Activated CD8-positive, alpha-beta memory T cell treated with anti-CD3 and anti-CD28 coated beads, Interleukin-2, amount 50 U/mL, for 48 hours (primary cell): ENCODE measurements around the gene KRT5.
A peak's percentile ranks its signal among the peaks of the same experiment; 100 is the strongest.

Experiments
- DNase-seq: peaks from one replicate; pipeline ENCODE4 v3.0.0-alpha.2; 2020

KRT5 gene

DNA sequence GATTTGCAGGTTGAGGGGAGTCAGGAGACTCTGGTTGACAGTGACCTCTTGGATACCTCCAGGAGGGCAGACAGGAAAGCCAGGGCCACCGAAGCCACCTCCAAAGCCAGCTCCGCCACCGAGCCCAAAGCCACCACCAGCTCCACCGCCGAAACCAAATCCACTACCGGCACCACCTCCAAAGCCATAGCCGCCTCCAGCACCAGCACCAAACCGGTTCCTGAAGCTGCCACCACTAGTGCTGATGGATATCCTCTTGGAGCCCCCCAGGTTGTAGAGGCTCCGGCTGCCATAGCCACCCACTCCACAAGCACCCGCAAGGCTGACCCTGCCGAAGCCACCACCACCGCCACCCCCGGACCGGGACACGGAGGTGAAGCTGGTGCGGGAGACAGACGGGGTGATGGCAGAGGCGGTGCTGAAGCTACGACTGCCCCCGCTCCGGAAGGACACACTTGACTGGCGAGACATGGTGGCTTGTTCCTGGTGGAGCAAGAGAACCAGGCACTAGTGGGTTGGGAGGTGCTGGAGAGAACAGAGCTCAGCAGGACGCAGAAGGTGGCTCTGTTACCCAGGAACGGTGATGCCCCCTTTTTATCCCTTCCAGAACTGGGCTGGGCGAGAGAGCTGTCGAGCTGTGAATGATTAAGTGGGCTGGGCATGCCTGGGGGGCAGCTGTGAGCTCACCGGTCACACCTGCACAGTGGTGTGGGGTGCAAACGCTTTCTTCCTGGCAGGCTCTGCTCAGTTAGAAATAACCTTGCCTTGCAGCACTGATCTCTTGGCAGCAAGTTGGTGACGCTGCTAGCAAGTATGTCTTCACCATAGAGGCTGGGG lies at the start of gene KRT5:
Gene KRT5 (minus strand): TSS at position 569 of the 837 bp plus-strand sequence. CDS start 98 bp downstream, at position 471.
- peak; percentile 28 for DNase-seq

DNA sequence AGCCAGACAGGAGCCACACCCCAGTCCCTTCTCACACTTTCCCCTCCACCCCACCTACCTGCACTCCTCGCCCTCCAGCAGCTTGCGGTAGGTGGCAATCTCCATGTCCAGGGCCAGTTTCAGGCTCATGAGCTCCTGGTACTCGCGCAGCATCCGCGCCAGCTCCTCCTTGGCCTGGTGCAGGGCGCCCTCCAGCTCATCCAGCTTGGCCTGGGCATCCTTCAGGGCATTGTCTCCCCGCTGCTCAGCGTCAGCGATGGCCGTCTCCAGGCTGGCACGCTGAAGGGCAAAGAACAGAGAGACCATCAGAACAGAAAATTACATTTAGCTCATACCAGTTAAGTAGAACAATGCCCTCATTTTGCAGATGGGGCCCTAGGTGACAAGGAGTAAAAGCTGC lies 47.9 kb upstream of the KRT5 start:
- DNase-seq = no peak

DNA sequence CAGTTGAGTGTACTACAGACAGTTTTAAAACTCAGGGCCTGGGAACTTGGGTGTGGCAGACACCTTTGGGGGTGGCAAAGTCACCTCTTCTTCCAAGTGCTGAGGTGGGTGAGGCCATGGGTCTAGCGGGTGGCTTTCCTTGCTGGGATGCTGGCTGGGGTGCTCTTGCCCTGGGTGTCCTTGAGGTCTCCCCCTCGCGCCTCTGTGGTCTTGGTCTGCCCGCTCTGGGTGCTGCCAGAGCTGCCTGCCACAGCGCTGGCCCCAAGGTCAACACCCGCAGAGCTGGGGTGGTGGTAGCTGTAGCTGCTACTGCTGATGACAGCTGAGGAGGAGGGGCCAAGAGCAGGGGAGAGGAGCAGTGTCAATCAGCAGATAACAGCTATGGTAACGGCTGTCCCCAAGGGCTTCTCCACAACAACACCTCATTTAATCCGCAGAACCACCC lies 46.7 kb upstream of the KRT5 start:
- no peak for DNase-seq

DNA sequence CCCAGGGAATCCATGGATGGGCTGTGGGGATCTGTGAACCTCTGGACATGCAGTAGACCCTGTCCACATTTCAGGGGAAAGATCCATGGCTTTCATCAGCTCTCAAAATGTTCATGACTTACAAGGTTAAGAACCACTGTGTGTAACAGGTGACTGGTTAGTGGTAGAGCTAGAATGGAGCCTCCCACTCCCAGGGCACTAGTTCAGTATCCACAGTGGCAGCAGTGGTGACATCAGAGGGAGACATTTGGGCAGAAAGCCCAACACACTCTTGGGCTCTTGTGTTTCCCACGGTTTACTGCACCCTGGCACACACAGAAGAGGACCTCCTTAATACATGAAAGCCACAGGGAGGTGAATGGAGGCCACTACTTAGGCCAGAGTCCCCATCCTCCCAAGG lies 44.4 kb upstream of the KRT5 start:
- DNase-seq = no peak

DNA sequence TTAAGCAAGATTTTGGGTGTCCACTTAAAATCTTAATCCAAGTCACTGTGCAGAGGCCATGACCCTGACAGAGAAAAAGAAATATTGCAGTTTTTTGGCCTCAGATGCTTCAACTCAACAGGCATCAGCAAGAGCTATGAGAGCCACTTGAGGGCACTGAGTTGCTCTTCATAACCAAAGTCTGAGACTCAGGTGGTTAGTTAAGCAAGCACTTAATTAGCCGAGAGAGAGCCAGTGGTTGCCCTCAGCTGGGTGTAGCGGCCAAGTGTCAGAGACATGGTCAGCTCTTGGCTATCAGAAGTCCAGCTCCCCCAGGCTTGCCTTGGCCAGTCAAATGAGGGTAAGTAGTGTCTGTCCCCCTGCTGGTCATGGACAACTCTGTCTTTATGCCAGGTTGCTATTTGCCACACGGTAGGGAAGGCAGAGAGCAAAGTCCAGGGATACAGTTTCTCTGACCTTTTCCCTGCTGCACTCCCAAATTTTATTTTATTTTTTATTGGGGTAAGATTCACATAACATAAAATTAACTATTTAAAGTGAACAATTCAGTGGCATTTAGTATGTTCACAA lies 41.8 kb upstream of the KRT5 start:
- DNase-seq = no peak

DNA sequence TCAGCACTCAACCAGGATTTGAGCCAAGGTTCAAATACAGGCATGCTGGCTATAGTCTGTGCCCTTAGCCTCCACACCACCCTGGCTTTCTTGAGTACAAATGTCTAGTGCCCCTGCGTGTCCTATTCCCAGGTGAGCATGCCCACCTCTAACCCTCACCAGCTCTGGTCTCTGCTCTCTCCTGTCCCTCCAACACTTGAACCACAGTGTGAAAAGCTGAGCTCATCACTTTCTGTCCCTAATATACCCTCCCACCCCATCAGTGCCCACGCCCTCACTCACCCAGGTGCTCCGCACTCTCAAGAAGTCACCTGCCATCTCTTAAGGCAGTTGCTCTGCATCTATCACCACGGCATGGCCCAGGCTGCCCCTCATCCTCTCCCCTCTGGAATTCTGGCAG lies 39.8 kb upstream of the KRT5 start:
- no peak for DNase-seq

DNA sequence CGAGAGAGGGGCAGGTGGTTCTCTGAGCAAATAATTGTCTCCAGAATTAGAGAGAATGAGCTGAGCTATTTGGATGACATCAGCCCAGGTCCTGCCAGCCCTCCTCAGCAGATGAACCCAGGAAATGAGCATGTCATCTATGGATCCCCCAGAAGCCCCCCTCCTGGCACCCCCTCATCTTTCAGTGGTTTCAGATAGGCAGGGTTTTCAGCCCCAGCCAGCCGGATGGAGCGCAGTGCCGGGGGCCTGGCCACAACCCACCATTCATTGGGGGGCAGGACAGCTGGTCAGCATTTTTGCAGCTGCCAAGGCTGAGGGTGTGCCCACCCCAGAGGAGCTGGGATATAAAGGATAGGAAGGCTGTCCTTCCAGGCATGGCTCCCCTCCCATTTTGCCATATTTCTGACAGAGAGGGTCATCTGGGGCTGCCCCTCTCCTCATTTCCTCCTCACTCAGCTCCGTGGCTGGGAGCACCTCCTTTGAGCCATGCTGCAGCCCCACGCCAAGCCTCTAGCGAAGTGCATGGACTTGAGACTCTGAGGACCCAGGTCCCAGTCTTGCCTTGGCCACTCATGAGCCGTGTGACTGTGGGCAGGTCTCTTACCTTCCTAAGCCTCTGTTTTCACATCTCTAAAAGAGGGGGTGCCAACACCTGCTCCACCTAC lies 38.7 kb upstream of the KRT5 start:
- no peak for DNase-seq

DNA sequence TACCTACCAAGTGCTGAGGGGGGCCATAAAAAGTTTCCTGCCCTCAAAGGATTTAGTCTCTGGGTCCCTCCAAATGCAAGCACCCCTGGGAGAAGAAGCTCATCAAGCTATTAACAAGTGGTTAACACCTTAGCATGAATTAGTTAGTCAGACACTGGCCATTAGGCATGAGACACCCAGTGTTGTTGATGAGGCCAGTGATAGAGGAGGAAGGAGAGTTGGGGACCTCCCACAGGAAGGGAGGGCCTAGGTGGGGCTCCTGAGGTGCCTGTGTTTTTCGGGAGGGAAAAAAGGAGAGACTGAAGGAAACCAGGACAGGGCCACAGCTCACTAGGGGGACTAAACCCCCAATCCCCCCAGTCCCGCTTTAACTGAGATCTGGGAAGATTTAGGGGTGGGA lies 37.3 kb upstream of the KRT5 start:
- no peak for DNase-seq

DNA sequence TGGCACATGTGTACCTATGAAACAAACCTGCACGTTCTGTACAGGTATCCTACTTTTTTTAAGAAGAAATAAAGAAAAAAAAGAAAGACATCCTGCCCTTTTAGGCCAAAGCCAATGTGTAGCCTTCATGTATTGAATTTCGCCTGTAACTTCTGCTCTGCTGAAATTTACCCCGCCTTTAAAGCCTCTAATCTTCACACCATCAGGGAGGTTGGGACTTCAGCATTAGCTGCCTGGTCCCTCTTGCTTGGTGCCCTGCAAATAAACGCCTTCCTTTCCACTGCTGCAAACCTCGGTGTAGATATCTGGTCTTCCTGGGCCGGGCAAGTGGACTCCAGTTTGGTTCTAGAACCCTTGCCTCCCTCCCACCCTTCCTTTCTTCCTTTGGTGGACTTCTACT lies 35.4 kb upstream of the KRT5 start:
- DNase-seq = no peak

DNA sequence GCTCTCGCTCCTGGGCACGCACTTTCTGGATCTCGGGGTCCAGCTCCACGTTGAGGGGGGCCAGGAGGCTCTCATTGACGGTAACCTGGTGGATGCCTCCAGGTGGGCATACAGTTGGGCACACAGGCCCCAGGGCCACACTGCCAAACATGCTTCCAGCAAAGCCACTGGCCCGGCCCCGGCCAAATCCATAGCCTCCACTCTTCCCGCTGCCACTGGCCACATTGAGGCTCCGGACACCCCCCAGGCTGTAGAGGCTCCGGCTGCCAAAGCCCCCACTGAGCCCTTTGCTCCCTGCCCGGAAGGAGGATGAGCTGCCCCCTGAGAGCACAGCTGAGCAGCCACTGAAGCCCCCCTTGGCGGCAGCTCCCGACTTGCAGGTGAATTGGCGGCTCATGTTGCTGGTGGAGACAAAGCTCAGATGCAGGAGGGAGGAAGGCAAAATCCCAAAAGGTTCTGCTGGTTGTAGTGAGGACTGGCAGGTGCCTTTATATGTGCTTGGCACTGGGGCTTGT lies 32.5 kb upstream of the KRT5 start, which contains the start of gene KRT71:
Gene KRT71 (minus strand): TSS at position 465 of the 515 bp plus-strand sequence. CDS start 68 bp downstream, at position 397.
- no peak for DNase-seq

DNA sequence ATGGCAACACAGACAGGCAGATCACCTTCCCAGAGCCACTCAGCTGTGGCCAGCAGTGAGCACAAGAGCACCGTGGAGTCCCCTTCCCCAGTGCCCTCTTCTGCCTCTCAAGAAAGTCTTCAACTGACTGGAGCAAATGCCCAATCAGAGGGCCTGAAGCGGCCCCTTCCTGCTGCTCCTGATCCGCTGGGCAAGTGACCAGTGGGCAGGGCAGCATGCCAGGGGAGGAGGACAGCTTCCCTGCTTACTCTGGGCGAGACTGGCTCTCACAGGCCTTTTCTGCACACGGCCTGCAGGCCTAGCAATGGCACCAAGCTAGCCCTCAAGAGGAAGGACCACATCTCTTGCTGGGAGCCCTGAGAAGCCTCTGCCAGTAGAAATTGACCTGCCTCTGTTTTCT lies 31.9 kb upstream of the KRT5 start:
- DNase-seq = no peak

DNA sequence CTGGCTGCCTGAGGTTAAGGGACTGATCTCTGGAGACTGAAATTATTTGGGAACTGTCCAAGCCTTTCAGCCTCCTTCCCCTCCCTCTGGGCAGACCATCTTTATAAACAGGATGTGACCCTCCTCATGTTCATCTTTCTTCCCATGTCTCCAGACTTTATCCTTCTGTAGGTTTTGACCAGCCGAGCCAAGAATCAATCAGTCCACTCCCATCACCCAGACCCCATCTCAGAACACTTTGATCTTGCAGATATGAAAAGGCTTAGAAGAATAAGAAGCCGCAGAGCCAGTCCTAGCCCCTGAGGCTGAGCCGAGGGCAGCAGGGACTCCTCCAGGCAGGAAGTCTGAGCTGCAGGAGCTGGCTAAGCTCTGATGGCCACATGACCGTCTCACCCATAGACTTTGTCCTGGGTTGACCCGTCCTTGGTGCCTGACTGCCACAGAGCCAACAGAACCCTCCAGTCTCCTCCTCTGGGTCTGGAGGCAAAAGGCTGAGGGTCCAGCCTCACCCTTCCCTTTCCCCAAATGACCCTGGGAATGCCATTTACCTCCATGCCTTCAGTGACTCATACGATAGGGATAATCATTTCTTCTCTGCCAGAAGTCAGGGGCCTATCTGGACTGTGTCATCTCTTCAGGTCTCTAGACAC lies 31.1 kb upstream of the KRT5 start:
- no peak for DNase-seq

DNA sequence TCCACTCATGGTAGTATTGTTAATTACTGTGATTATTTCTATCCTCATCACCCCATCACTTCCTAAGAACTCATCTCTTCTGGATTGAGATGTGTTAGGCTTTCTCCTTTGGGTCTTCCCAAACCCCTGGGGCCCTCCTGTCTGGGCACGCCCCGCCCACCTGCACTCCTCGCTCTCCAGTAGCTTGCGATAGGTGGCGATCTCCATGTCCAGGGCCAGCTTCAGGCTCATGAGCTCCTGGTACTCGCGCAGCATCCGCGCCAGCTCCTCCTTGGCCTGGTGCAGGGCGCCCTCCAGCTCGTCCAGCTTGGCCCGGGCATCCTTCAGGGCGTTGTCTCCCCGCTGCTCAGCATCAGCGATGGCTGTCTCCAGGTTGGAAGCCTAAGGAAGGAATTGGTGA lies 25.9 kb upstream of the KRT5 start:
- no peak for DNase-seq

DNA sequence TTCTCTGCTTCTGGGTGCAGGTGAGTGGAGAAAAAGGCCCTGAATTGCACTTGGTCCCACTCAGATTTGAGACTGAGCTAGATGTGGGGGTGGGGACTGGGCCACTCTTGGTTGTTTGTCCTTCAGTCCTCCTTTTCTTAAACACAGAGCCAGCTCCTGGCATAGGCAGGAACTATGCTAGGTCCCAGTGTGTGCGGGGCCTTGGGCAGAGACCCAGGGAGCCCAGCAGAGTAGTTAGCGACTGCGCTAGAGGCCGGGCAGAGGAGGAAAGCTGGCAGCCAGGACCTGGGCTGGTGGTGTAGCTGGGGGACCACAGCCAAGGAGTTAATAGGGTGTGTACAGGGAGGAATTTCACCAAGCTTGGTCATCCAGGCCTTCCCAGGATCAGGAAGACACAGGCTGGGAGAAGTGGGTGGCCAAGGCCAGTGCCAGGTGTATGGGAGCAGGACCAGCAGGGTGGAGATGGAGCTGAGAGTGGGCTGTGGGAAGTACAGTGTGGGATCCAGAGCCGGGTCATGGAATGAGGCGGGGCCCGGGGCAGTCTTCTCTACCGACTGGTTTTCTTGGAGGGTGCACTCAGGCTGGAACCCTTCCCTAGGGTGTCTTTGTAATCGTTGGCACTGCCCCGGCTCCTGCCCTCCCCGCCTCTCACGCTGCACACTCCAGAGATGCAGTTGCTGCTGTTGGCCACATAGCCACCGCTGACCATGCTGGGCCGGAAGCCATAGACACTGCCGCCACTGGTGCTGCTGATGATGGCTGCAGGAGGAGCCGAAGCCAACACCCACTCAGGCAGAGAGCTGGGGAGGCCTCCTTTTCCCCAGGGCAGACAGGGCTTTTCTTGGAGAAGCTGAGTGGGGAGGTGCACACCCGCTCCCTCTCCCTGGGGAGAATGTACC lies 24.0 kb upstream of the KRT5 start:
- no peak for DNase-seq

DNA sequence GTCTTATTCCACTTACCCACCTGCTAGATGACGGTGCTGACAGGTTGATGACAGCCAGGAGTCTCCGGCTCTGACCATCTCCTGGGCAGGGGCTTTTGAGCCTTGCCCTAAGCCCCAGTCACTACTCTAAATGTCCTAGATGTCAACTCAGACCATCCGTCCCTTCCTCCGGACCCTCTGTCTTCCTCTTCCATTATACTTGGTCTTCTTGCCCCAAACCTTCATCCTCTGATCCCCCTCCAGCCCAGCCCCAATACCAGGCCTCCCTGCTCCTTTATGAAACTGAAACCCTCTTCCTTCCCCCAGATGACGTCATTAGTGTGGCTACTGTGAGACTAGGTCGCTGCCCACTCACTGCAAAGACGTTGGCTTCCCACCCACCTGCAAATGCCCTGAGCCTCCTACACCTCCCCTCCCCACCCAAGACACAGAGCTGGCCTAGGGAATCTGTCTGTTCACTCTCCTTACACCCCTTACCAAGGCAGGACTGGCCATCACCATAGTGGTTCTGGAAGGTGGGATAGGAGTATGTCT lies 22.7 kb upstream of the KRT5 start:
- DNase-seq = no peak

DNA sequence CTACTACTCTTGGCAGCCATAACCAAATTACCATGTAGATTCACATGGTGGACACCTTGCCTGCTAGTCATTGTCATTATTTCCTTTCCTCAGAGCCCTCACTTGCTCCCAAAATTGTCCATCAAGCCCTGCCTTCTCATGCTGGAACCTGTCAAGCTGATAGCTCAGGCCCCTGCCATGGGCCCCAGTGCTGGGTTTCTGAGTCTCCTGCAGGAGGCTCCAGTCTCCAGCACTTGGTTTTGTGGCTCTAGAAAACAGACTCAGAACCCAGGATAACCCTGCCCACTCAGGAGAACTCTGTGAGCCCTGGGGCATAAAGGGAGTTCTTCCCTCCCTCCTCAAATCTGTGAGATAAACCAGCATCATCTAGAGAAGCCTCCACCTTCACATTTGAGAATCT lies 22.0 kb upstream of the KRT5 start:
- no peak for DNase-seq

DNA sequence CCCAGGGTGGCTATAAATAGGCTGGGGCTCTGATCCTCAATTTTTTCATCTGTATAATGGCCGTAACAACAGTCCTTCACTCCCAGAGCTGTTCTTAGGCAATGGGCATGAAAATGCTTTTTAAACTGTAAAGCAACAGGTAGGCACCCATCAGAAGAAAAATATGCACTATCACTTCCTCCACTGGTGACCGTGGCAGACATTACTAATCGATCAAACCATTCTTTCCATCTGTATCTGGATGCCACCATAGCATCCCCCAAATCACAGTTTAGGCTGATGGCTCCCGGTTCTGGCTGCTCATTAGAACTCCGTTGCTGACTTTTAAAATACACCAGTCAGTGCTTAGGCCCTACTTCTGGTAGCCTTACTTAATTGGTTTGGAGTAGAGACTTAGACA lies 21.5 kb upstream of the KRT5 start:
- no peak for DNase-seq

DNA sequence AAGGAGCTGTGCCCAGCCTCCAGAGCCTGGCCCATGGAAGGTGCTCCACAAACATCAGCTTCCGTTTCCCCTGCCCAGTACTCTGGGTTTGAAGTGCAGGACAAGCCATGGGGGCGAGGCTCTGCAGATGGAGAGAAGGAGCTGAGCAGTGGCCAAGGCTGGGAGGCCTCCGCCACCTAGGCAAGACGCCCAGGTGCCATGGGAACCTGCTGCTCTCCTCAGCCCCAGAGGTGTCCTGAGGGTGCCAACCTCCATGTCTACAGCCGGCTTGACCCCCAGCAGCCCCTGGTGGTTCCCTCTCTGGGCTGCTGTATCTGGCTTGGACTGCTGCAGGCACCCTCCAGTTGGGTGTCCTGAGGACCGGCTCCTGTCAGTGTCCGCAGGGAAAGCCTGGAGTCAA lies 20.3 kb upstream of the KRT5 start:
- DNase-seq = no peak

DNA sequence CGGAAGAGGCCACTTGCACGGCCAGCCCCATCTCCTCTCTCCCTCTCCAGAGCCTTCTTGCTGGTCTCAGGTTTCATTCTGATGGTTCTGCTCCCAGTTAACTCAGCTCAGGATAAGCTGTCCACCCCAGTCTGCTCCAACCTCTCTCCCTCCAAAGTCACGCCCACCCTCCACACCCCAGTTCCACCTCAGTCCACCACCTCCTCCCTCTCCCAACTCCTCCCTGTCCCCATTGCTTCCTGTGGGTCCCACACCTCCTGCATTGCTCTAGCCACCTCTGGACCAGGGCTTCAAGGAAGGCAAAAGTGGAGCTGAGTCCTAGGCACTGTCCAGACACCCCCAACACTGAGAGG lies 19.6 kb upstream of the KRT5 start:
- DNase-seq = no peak

DNA sequence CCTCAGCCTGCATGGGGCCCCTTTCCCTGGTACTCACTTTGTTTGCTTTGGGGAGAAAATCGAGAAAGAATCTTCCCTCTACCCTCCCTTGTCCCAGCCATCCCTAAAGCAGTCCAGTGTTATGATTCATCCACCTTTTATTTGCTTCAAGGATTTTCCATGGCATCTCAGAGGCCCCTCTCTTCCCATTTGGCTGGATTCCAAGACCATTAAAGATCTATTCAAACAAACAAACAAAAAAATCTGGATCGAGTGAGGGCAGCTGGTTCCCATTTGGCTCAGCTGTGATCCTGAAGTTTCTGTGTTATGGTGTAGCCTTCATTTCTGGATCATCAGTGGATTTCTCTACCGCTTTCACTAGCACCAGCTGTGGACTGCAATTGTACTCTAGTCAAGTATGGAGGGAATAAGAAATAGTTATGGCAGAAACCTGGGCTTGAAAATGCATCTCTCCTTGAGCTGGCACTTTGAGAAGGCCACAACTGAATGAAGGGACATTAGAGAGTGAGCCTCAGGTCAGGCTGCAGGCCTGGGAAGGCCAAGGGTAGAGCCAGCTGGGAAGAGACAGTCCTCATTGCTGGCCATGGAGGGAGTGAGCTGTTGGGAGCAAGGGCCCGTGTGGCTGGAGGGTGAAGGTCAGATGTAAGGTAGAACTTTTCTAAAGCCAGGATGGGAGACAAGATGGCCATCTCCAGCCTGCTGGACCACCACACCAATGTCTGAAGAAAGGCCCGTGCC lies 19.1 kb upstream of the KRT5 start:
- no peak for DNase-seq

DNA sequence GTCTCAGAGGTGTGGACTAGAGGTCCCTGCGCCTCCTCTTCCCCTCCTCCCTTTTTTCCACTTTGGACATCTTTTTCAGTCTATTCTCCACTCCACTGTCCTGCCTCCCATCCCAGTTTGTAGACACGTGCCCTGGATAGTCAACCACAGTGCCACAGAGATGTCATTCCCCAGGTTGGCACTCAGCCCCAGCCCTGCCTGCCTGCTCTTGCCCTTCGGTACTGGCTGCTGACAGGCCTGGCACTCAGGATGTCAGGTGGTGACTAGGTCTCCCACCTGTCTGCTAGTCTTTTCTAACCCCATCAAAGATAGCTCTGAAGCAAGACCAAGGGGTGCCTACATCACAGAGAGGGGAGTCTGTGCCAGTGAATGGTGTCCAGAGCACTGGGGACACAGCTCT lies 16.9 kb upstream of the KRT5 start:
- DNase-seq = no peak
